ENCODE data around the gene QPRT. TPM values are rescaled to one million over a fixed set of nuclear protein-coding genes. Genes with fewer than 3 reads are reported as not detected.
"Not testable (repeated sequence)": the region's sequence is repeated elsewhere in the genome, so short reads cannot be mapped to it uniquely, and the experiment has no call there.

QPRT gene
- total RNA-seq, 3 donors from 2014 or later (not counting 1 experiment from before 2014, with no cell fraction given), result 2.5 to 6.3 (median 4.7) TPM

- Histone ChIP-seq H3K9me3 (ENCODE audit: control insufficient read depth, insufficient read depth, low read length) (no peaks in the 10 kb centered on the region), H3K4me1 (ENCODE audit: control insufficient read depth, insufficient read depth, low read length) (peaks cover 5% of the 10 kb centered on the region), H3K27me3 (ENCODE audit: control insufficient read depth, insufficient read depth, low read length) (no peaks in the 10 kb centered on the region), H3K4me3 (ENCODE audit: low read length) (no peak overlapping the region), H3K36me3 (ENCODE audit: control insufficient read depth, insufficient read depth, low read length) (no peaks in the 10 kb centered on the region), H3K27ac (ENCODE audit: low read length) (no peak overlapping the region)
- WGBS (ENCODE audit: insufficient coverage), result 94% methylated on average over 4 of the region's 5 CpGs
- H3K4me3 Mint-ChIP-seq, result no peak overlapping the region
- intact Hi-C loops (cut with micrococcal nuclease), result no loop called here
- H3K9me3 Mint-ChIP-seq, result no peaks in the 10 kb centered on the region
- TF ChIP-seq CTCF (IDR thresholded peaks at IDR 0.05), result no peak
- no peak for ATAC-seq
- peak overlapping the region in 1 of 2 donors; percentile 62 for H3K27ac Mint-ChIP-seq
- peaks cover 9% of the 10 kb centered on the region in 2 donors for H3K4me1 Mint-ChIP-seq
- DNase-seq, result no peak
- H3K27me3 Mint-ChIP-seq (ENCODE audit: low read depth in 2 of 2), result no peaks in the 10 kb centered on the region
- no peaks in the 10 kb centered on the region for H3K36me3 Mint-ChIP-seq
Observed at GRCh38 chr16:29720703-29721102, 41.7 kb downstream of the QPRT start.

GRCh38 chr16:29721167-29721879 is 42.3 kb downstream of the QPRT start:
- intact Hi-C loops (cut with micrococcal nuclease); H3K4me1 ChIP-seq (ENCODE audit: control insufficient read depth, insufficient read depth, low read length); H3K4me3 ChIP-seq (ENCODE audit: low read length); H3K27me3 ChIP-seq (ENCODE audit: control insufficient read depth, insufficient read depth, low read length); H3K36me3 Mint-ChIP-seq; H3K27ac ChIP-seq (ENCODE audit: low read length); H3K4me1 Mint-ChIP-seq; H3K36me3 ChIP-seq (ENCODE audit: control insufficient read depth, insufficient read depth, low read length); H3K4me3 Mint-ChIP-seq; H3K9me3 ChIP-seq (ENCODE audit: control insufficient read depth, insufficient read depth, low read length); H3K27me3 Mint-ChIP-seq (ENCODE audit: low read depth in 2 of 2); H3K9me3 Mint-ChIP-seq: not testable (repeated sequence)
- peak in 1 of 2 donors; percentile 72 for DNase-seq
- peak overlapping the region in 1 of 2 donors; percentile 62 for H3K27ac Mint-ChIP-seq
- WGBS (ENCODE audit: insufficient coverage), result 31% methylated on average over 15 of the region's 24 CpGs
- TF ChIP-seq CTCF (IDR thresholded peaks at IDR 0.05), result peak; percentile 53
- ATAC-seq, result peak; percentile 76 to 81 (median 77)

GRCh38 chr16:29726845-29727377 is 47.9 kb downstream of the QPRT start:
- DNase-seq (no peak), ATAC-seq (no peak)
- H3K4me3 ChIP-seq (ENCODE audit: low read length), result no peak overlapping the region
- no peak for TF ChIP-seq CTCF (IDR thresholded peaks at IDR 0.05)
- no peaks in the 10 kb centered on the region for H3K9me3 ChIP-seq (ENCODE audit: control insufficient read depth, insufficient read depth, low read length)
- no peaks in the 10 kb centered on the region for H3K27me3 Mint-ChIP-seq (ENCODE audit: low read depth in 2 of 2)
- peaks cover 7 to 14% of the 10 kb centered on the region in 2 donors for H3K4me1 Mint-ChIP-seq
- no peaks in the 10 kb centered on the region for H3K36me3 ChIP-seq (ENCODE audit: control insufficient read depth, insufficient read depth, low read length)
- no peak overlapping the region for H3K4me3 Mint-ChIP-seq
- no peaks in the 10 kb centered on the region for H3K9me3 Mint-ChIP-seq
- intact Hi-C loops (cut with micrococcal nuclease), result no loop called here
- 81% methylated on average over 9 of the region's 9 CpGs for WGBS (ENCODE audit: insufficient coverage)
- H3K36me3 Mint-ChIP-seq, result no peaks in the 10 kb centered on the region
- H3K4me1 ChIP-seq (ENCODE audit: control insufficient read depth, insufficient read depth, low read length), result peaks cover 14% of the 10 kb centered on the region
- no peak overlapping the region for H3K27ac ChIP-seq (ENCODE audit: low read length)
- no peaks in the 10 kb centered on the region for H3K27me3 ChIP-seq (ENCODE audit: control insufficient read depth, insufficient read depth, low read length)
- no peak overlapping the region for H3K27ac Mint-ChIP-seq
